NB4 (cell line): ENCODE data around the gene TMEM145.

Experiments
- DNase-seq: peaks from one replicate; pipeline ENCODE4 v3.0.0; 2010; ENCODE audit warnings: low read depth
- H3K4me3 ChIP-seq: one replicate; pipeline ENCODE4 v1.5.1; 2011; ENCODE audit warnings: mild to moderate bottlenecking, low read depth, low read length, moderate library complexity
- CTCF ChIP-seq: IDR thresholded peaks from one replicate; pipeline ENCODE4 v1.5.1; 2012; ENCODE audit warnings: low read depth, low read length
- MAX ChIP-seq: IDR thresholded peaks from 2 replicates; pipeline ENCODE4 v1.6.1; 2011; ENCODE audit warnings: low read depth, low read length
- MYC ChIP-seq: IDR thresholded peaks from 2 replicates; pipeline ENCODE4 v1.6.1; 2011; ENCODE audit warnings: low read depth, low read length
- POLR2A ChIP-seq: IDR thresholded peaks from 2 replicates; pipeline ENCODE4 v1.6.1; 2011; ENCODE audit warnings: mild to moderate bottlenecking; ENCODE audit not compliant: insufficient read length; ENCODE audit errors: extremely low read depth

Gene TMEM145

GRCh38 chr19:42273407-42274064 lies 39.6 kb upstream of the TMEM145 start:
- no peak overlapping the region for H3K4me3 ChIP-seq
- no peak for TF ChIP-seq MAX
- DNase-seq, result no peak

GRCh38 chr19:42274065-42274682 lies 38.9 kb upstream of the TMEM145 start:
- no peak overlapping the region for H3K4me3 ChIP-seq
- DNase-seq, result no peak
- TF ChIP-seq MYC, result no peak
- TF ChIP-seq CTCF, result no peak
- TF ChIP-seq POLR2A, result no peak
- no peak for TF ChIP-seq MAX

- TF ChIP-seq MAX, result no peak
- TF ChIP-seq CTCF, result no peak
- no peak for TF ChIP-seq MYC
- no peak for TF ChIP-seq POLR2A
- DNase-seq, result no peak
- H3K4me3 ChIP-seq, result no peak overlapping the region
These were observed 38.0 kb upstream of the TMEM145 start for GRCh38 chr19:42275103-42275502.

GRCh38 chr19:42275517-42275916 lies 37.6 kb upstream of the TMEM145 start:
- TF ChIP-seq POLR2A, result no peak
- TF ChIP-seq CTCF, result no peak
- no peak for TF ChIP-seq MAX
- no peak for TF ChIP-seq MYC
- DNase-seq, result no peak

GRCh38 chr19:42276284-42276683 lies 36.8 kb upstream of the TMEM145 start:
- TF ChIP-seq MAX, result no peak
- no peak for TF ChIP-seq MYC
- TF ChIP-seq POLR2A, result no peak
- no peak for TF ChIP-seq CTCF
- no peak for DNase-seq
- H3K4me3 ChIP-seq, result no peak overlapping the region

More at GRCh38 chr19:42275517-42275916, 37.6 kb upstream of the TMEM145 start:
- H3K4me3 ChIP-seq, result no peak overlapping the region

- no peak for DNase-seq
- TF ChIP-seq CTCF (no peak), POLR2A (no peak), MYC (no peak), MAX (no peak)
- no peak overlapping the region for H3K4me3 ChIP-seq
These were observed 36.3 kb upstream of the TMEM145 start for GRCh38 chr19:42276821-42277220.
